ENCODE results near the gene RETREG1.

The RETREG1 gene

GRCh38 chr5:16567365-16567764 is 49.4 kb downstream of the RETREG1 start:
- H3K9me3 ChIP-seq (ENCODE audit: control insufficient read depth, insufficient read depth, low read depth, low read length) = 0 out of 2 replicates have a peak, but pooled peaks cover 4% of the 10 kb centered on the region
- no peaks in the 10 kb centered on the region for H3K36me3 ChIP-seq (ENCODE audit: control insufficient read depth, insufficient read depth, low read length)

DNA sequence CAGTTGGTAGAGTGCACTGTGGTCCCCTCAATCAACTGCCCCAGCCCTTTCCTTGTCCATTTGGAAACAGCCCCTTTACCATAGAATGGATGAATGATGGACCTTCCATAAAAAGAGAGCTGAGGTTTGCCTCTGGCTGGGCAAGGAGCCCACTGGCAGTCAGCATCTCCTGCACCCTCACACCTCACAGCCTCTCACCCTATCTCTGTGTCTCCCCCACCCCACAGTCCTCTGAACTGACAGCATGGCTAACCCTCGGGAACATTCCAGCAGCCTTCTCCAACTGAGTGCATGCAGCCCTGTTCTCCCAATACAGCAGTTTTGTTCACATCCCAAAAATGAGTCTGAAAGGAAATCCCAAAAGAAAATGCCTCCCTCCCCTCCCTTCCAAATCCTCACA is 51.7 kb downstream of the RETREG1 start:
- Histone ChIP-seq H3K27me3 (ENCODE audit: control insufficient read depth, insufficient read depth, low read length) (no peaks in the 10 kb centered on the region), H3K9me3 (ENCODE audit: control insufficient read depth, insufficient read depth, low read depth, low read length) (0 out of 2 replicates have a peak, but pooled peaks cover 4% of the 10 kb centered on the region), H3K27ac (ENCODE audit: low read depth, low read length) (no peak overlapping the region), H3K9ac (ENCODE audit: low read length) (no peak overlapping the region), H3K4me1 (ENCODE audit: control insufficient read depth, insufficient read depth, low read length) (peaks cover 3% of the 10 kb centered on the region; the same call in 1 of the 2 replicates), H3K36me3 (ENCODE audit: control insufficient read depth, insufficient read depth, low read length) (no peaks in the 10 kb centered on the region), H3K4me3 (ENCODE audit: low read depth, low read length) (no peak overlapping the region)

More at GRCh38 chr5:16567365-16567764, 49.4 kb downstream of the RETREG1 start:
- Histone ChIP-seq H3K4me3 (ENCODE audit: low read depth, low read length) (no peak overlapping the region), H3K9ac (ENCODE audit: low read length) (no peak overlapping the region), H3K4me1 (ENCODE audit: control insufficient read depth, insufficient read depth, low read length) (no peaks in the 10 kb centered on the region), H3K27ac (ENCODE audit: low read depth, low read length) (no peak overlapping the region), H3K27me3 (ENCODE audit: control insufficient read depth, insufficient read depth, low read length) (no peaks in the 10 kb centered on the region)

DNA sequence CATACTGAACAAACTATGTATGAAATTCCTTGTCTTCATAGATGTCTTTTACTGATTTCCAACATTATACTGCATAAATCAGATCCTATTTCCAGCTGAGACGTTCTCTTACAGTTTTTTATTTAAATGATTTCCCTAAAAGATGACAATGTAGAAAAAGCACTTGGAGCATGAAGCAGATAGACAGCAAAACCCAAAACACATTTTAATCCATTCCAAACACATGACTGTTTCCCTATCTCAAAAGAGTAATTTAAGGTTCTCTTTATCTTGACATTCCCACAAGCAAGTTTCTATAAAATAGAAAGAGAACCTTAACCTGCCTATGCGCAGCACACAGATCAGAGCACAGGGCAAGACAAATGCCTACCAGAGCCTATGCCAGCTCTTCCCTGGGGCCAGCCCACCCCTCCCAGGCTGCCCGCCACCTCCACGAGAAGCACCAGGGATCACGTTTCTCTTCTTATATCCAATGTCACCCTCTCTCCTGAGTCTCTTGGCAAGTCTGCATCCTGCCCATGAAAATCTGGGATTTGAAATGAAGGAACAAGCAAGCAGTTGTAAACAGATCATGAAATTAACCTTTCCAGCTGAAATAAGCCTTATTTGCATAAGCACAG is 52.4 kb downstream of the RETREG1 start:
- no peaks in the 10 kb centered on the region for H3K9me3 ChIP-seq (ENCODE audit: control insufficient read depth, insufficient read depth, low read depth, low read length)
- H3K27me3 ChIP-seq (ENCODE audit: control insufficient read depth, insufficient read depth, low read length) = no peaks in the 10 kb centered on the region
- no peak overlapping the region for H3K9ac ChIP-seq (ENCODE audit: low read length)
- H3K36me3 ChIP-seq (ENCODE audit: control insufficient read depth, insufficient read depth, low read length) = no peaks in the 10 kb centered on the region
- peaks cover 7% of the 10 kb centered on the region; the same call in 1 of the 2 replicates for H3K4me1 ChIP-seq (ENCODE audit: control insufficient read depth, insufficient read depth, low read length)
- H3K27ac ChIP-seq (ENCODE audit: low read depth, low read length) = no peak overlapping the region
- no peak overlapping the region for H3K4me3 ChIP-seq (ENCODE audit: low read depth, low read length)

DNA sequence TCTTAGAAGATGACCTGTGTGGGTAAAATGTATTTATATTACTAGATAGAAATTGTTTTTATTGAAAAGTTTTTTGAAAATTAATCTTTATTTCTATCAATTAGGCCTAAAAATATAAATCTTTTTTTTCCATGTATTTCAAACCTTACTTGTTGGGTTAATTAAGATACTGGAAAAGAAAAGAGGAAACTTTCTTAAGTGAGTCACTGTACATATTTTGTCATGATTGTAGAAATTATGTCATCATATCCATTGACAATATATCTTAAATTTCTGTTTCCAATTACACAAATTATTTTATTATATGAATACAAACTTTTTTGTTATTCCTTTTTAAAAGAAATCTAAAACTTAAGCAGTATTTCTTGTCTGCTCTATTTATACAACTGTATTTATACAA is 53.1 kb downstream of the RETREG1 start:
- Histone ChIP-seq H3K27ac (ENCODE audit: low read depth, low read length) (no peak overlapping the region), H3K9ac (ENCODE audit: low read length) (no peak overlapping the region), H3K36me3 (ENCODE audit: control insufficient read depth, insufficient read depth, low read length) (no peaks in the 10 kb centered on the region), H3K4me1 (ENCODE audit: control insufficient read depth, insufficient read depth, low read length) (peaks cover 13% of the 10 kb centered on the region; the same call in 1 of the 2 replicates), H3K27me3 (ENCODE audit: control insufficient read depth, insufficient read depth, low read length) (no peaks in the 10 kb centered on the region), H3K9me3 (ENCODE audit: control insufficient read depth, insufficient read depth, low read depth, low read length) (no peaks in the 10 kb centered on the region), H3K4me3 (ENCODE audit: low read depth, low read length) (no peak overlapping the region)

GRCh38 chr5:16561660-16562059 is 55.1 kb downstream of the RETREG1 start:
- no peaks in the 10 kb centered on the region for H3K9me3 ChIP-seq (ENCODE audit: control insufficient read depth, insufficient read depth, low read depth, low read length)
- no peak overlapping the region for H3K9ac ChIP-seq (ENCODE audit: low read length)
- no peaks in the 10 kb centered on the region for H3K27me3 ChIP-seq (ENCODE audit: control insufficient read depth, insufficient read depth, low read length)
- H3K4me1 ChIP-seq (ENCODE audit: control insufficient read depth, insufficient read depth, low read length) = peaks cover 13% of the 10 kb centered on the region; the same call in 1 of the 2 replicates
- H3K27ac ChIP-seq (ENCODE audit: low read depth, low read length) = no peak overlapping the region
- H3K4me3 ChIP-seq (ENCODE audit: low read depth, low read length) = no peak overlapping the region
- H3K36me3 ChIP-seq (ENCODE audit: control insufficient read depth, insufficient read depth, low read length) = no peaks in the 10 kb centered on the region

DNA sequence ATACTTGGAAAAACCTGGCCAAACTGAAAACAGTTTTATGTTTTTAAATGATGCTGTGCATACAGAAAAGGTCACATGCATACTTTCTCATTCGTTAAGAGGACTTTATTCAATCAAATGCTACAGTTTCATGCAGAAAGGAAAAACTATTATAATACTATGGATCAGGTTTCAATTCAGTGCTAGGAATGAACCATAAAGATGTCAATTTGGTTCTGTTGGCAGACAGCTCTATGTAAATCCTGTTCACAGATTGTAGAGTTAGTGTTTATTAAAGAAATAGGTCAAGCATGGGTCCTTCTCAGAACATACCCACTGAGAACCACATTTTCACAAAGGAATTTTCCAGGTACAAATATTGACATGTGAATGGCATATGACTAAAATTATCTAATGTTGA is 57.1 kb downstream of the RETREG1 start:
- H3K27me3 ChIP-seq (ENCODE audit: control insufficient read depth, insufficient read depth, low read length) = no peaks in the 10 kb centered on the region

GRCh38 chr5:16558984-16559629 is 57.7 kb downstream of the RETREG1 start:
- H3K27me3 ChIP-seq (ENCODE audit: control insufficient read depth, insufficient read depth, low read length) = no peaks in the 10 kb centered on the region
- no peaks in the 10 kb centered on the region for H3K36me3 ChIP-seq (ENCODE audit: control insufficient read depth, insufficient read depth, low read length)
- peaks cover 13% of the 10 kb centered on the region; the same call in 1 of the 2 replicates for H3K4me1 ChIP-seq (ENCODE audit: control insufficient read depth, insufficient read depth, low read length)
- H3K9me3 ChIP-seq (ENCODE audit: control insufficient read depth, insufficient read depth, low read depth, low read length) = no peaks in the 10 kb centered on the region
- H3K9ac ChIP-seq (ENCODE audit: low read length) = no peak overlapping the region
- no peak overlapping the region for H3K27ac ChIP-seq (ENCODE audit: low read depth, low read length)
- no peak overlapping the region for H3K4me3 ChIP-seq (ENCODE audit: low read depth, low read length)

More for the DNA sequence above, 57.1 kb downstream of the RETREG1 start:
- H3K36me3 ChIP-seq (ENCODE audit: control insufficient read depth, insufficient read depth, low read length) = no peaks in the 10 kb centered on the region
- H3K4me1 ChIP-seq (ENCODE audit: control insufficient read depth, insufficient read depth, low read length) = peaks cover 13% of the 10 kb centered on the region; the same call in 1 of the 2 replicates
- H3K4me3 ChIP-seq (ENCODE audit: low read depth, low read length) = no peak overlapping the region
- H3K27ac ChIP-seq (ENCODE audit: low read depth, low read length) = no peak overlapping the region
- no peak overlapping the region for H3K9ac ChIP-seq (ENCODE audit: low read length)
- H3K9me3 ChIP-seq (ENCODE audit: control insufficient read depth, insufficient read depth, low read depth, low read length) = no peaks in the 10 kb centered on the region

GRCh38 chr5:16557477-16557876 is 59.3 kb downstream of the RETREG1 start:
- H3K4me3 ChIP-seq (ENCODE audit: low read depth, low read length) = no peak overlapping the region
- H3K36me3 ChIP-seq (ENCODE audit: control insufficient read depth, insufficient read depth, low read length) = no peaks in the 10 kb centered on the region
- peaks cover 13% of the 10 kb centered on the region; the same call in 1 of the 2 replicates for H3K4me1 ChIP-seq (ENCODE audit: control insufficient read depth, insufficient read depth, low read length)
- no peak overlapping the region for H3K9ac ChIP-seq (ENCODE audit: low read length)
- H3K27ac ChIP-seq (ENCODE audit: low read depth, low read length) = no peak overlapping the region
- no peaks in the 10 kb centered on the region for H3K27me3 ChIP-seq (ENCODE audit: control insufficient read depth, insufficient read depth, low read length)
- no peaks in the 10 kb centered on the region for H3K9me3 ChIP-seq (ENCODE audit: control insufficient read depth, insufficient read depth, low read depth, low read length)

GRCh38 chr5:16554110-16554509 is 62.7 kb downstream of the RETREG1 start:
- no peaks in the 10 kb centered on the region for H3K36me3 ChIP-seq (ENCODE audit: control insufficient read depth, insufficient read depth, low read length)
- no peaks in the 10 kb centered on the region for H3K27me3 ChIP-seq (ENCODE audit: control insufficient read depth, insufficient read depth, low read length)
- H3K9ac ChIP-seq (ENCODE audit: low read length) = no peak overlapping the region
- H3K27ac ChIP-seq (ENCODE audit: low read depth, low read length) = no peak overlapping the region
- no peak overlapping the region for H3K4me3 ChIP-seq (ENCODE audit: low read depth, low read length)
- H3K4me1 ChIP-seq (ENCODE audit: control insufficient read depth, insufficient read depth, low read length) = peaks cover 4% of the 10 kb centered on the region; the same call in 1 of the 2 replicates
- H3K9me3 ChIP-seq (ENCODE audit: control insufficient read depth, insufficient read depth, low read depth, low read length) = no peaks in the 10 kb centered on the region

DNA sequence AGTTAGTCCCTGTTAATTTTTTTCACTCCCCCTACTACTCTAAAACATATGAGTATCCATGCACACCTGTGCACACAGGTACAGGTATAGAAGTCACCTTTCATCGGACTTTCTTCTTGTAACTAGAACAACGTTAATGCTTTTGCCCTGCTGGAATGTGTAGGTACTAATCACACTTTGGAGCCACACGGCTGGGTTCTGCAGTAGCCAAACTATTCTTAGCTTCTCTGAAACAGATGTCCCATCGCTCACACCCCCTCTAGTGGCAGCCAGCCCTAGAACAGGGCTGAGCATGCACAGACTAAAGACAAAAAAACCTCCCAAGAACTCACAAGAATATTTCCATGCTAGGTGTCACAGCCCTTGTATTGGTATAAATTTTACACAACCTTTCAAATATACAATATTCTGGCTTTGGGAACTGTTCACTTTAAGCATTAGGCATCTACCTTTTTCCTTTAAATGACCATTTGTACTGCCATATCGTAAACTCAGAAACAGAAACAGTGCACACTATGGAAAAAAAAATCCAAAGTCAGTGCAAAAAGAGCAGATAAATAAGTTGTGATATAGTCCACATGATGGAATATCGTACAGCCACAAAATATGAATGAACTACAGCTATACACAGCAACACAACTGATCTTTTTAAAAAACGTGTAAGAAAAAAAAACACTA is 64.0 kb downstream of the RETREG1 start:
- Histone ChIP-seq H3K36me3 (ENCODE audit: control insufficient read depth, insufficient read depth, low read length) (no peaks in the 10 kb centered on the region), H3K4me3 (ENCODE audit: low read depth, low read length) (no peak overlapping the region), H3K9me3 (ENCODE audit: control insufficient read depth, insufficient read depth, low read depth, low read length) (no peaks in the 10 kb centered on the region), H3K27me3 (ENCODE audit: control insufficient read depth, insufficient read depth, low read length) (no peaks in the 10 kb centered on the region), H3K4me1 (ENCODE audit: control insufficient read depth, insufficient read depth, low read length) (no peaks in the 10 kb centered on the region), H3K27ac (ENCODE audit: low read depth, low read length) (no peak overlapping the region), H3K9ac (ENCODE audit: low read length) (no peak overlapping the region)

GRCh38 chr5:16551628-16552027 is 65.2 kb downstream of the RETREG1 start:
- H3K27ac ChIP-seq (ENCODE audit: low read depth, low read length) = no peak overlapping the region
- no peaks in the 10 kb centered on the region for H3K9me3 ChIP-seq (ENCODE audit: control insufficient read depth, insufficient read depth, low read depth, low read length)
- no peak overlapping the region for H3K9ac ChIP-seq (ENCODE audit: low read length)
- no peak overlapping the region for H3K4me3 ChIP-seq (ENCODE audit: low read depth, low read length)
- no peaks in the 10 kb centered on the region for H3K27me3 ChIP-seq (ENCODE audit: control insufficient read depth, insufficient read depth, low read length)
- H3K4me1 ChIP-seq (ENCODE audit: control insufficient read depth, insufficient read depth, low read length) = 0 out of 2 replicates have a peak, but pooled peaks cover 3% of the 10 kb centered on the region
- no peaks in the 10 kb centered on the region for H3K36me3 ChIP-seq (ENCODE audit: control insufficient read depth, insufficient read depth, low read length)
